ENCODE measurements around the gene PRPF8. TPM values are rescaled to one million over a fixed set of nuclear protein-coding genes. Genes with fewer than 3 reads are reported as not detected.
A peak's percentile ranks its signal among the peaks of the same experiment; 100 is the strongest.

Gene PRPF8
- polyA plus RNA-seq, 3 donors from 2014 or later, result 57.0 to 198 (median 84.1) TPM

DNA sequence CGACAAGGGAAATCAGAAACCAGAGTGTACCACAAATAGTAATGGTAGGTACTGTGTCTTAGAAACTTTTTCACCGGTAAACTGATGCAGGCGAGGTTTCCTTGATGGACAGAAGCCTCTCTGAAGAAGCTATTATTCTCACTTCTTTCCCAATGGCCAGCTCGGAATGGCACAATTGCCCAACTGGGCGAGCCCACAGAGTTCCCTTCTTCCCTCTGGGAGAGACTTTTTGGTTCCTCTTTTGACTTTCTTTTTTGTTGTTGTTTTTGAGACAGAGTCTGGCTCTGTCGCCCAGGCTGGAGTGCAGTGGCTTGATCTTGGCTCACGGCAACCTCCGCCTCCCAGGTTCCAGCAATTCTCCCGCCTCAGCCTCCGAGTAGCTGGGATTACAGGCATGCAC is 73.0 kb downstream of the PRPF8 start:
- H3K27ac Mint-ChIP-seq, result peak overlapping the region in 4 of 6 donors; percentile 31 to 62 (median 50)
- H3K36me3 Mint-ChIP-seq, result no peaks in the 10 kb centered on the region
- peaks cover 27 to 30% of the 10 kb centered on the region in 2 donors for H3K4me1 Mint-ChIP-seq
- no peaks in the 10 kb centered on the region for H3K9me3 Mint-ChIP-seq
- peaks cover 7 to 23% (median 9%) of the 10 kb centered on the region in 3 donors for H3K27me3 Mint-ChIP-seq (ENCODE audit: low read depth in 3 of 3)
- no peak for DNase-seq
- H3K4me3 Mint-ChIP-seq, result no peak overlapping the region

DNA sequence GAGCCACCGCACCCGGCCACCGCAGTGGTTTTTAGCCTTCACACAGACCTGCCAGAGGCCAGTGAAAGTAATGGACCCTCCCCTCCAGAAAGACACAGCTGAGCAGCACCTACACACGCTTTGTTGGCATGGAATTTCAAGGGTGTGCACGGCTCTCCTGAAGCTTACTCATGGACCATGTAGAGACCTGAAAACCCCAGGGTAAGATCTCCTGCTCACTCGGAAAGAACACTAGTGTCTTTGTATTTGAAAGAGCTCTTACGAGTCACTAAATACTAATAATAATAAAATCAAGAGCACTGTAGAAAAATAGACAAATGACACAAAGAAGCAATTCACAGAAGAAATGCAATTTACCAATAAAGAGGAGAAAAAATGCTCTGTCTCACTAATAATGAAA is 76.0 kb downstream of the PRPF8 start:
- H3K27ac Mint-ChIP-seq, result peak overlapping the region in 4 of 6 donors; percentile 90 to 95 (median 94)
- no peaks in the 10 kb centered on the region for H3K36me3 Mint-ChIP-seq
- no peaks in the 10 kb centered on the region for H3K9me3 Mint-ChIP-seq
- peak overlapping the region in 1 of 5 donors; percentile 49 for H3K4me3 Mint-ChIP-seq
- peaks cover 3 to 15% (median 4%) of the 10 kb centered on the region in 3 donors for H3K27me3 Mint-ChIP-seq (ENCODE audit: low read depth in 3 of 3)
- peaks cover 20 to 22% of the 10 kb centered on the region in 2 donors for H3K4me1 Mint-ChIP-seq
- DNase-seq, result no peak

DNA sequence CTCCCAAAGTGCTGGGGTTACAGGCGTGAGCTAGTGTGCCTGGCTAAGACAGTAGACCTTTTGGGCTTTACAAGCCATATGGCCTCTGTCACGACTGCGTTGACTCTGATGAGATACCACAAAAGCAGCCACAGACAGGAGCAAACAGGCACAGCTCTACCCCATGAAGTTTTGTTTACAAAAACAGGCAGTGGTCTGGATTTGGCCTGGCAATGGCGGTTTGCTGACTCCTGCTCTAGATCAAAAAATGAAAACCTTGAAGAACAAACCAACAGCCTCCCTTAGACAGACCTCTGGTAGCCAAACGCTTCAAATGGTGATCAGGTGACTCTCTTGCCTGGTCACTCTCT is 76.7 kb downstream of the PRPF8 start:
- peak overlapping the region; percentile 47 to 69 (median 54) for H3K4me3 Mint-ChIP-seq
- peaks cover 20 to 22% of the 10 kb centered on the region in 2 donors for H3K4me1 Mint-ChIP-seq
- H3K36me3 Mint-ChIP-seq, result no peaks in the 10 kb centered on the region
- no peaks in the 10 kb centered on the region for H3K9me3 Mint-ChIP-seq
- H3K27ac Mint-ChIP-seq, result peak overlapping the region; percentile 69 to 95 (median 92)
- H3K27me3 Mint-ChIP-seq (ENCODE audit: low read depth in 3 of 3), result peaks cover 3 to 13% (median 4%) of the 10 kb centered on the region in 3 donors
- peak; percentile 40 to 57 (median 44) for DNase-seq

DNA sequence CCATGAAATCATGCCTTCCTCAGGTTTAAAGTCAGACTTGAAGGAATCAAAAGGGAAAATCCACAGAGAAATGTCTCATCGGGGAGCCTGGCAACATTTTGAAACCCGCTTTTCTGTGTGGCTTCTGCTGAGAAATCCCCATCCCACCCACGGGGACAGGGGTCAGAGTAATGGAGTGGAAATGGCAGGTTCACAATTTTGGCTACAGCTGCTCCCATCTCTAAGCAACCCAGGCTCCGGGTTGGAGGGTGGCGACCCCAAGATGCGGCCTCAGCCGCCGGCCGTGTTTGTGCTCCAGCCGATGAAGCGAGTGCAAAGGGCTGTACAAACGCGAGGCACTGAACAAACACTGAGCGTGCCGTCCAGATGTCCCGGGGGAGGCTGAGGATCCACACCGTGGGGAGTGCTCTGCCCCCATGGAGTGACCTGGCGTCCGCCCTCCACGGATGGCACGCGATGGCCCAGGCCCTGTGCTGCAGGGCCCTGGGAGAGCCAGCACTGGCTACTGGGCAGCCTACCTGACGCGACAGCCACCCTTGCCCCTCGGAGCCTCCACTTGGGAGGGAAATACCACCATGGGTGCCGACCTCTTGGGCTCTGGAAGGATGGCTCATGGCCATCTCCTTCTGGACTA is 78.2 kb downstream of the PRPF8 start:
- Mint-ChIP-seq H3K9me3 (no peaks in the 10 kb centered on the region), H3K4me1 (peaks cover 20 to 22% of the 10 kb centered on the region in 2 donors), H3K27me3 (ENCODE audit: low read depth in 3 of 3) (peaks cover 3 to 16% (median 4%) of the 10 kb centered on the region in 3 donors), H3K36me3 (no peaks in the 10 kb centered on the region), H3K27ac (peak overlapping the region in 4 of 6 donors; percentile 90 to 95 (median 94)), H3K4me3 (peak overlapping the region in 1 of 5 donors; percentile 54)
- DNase-seq, result no peak

DNA sequence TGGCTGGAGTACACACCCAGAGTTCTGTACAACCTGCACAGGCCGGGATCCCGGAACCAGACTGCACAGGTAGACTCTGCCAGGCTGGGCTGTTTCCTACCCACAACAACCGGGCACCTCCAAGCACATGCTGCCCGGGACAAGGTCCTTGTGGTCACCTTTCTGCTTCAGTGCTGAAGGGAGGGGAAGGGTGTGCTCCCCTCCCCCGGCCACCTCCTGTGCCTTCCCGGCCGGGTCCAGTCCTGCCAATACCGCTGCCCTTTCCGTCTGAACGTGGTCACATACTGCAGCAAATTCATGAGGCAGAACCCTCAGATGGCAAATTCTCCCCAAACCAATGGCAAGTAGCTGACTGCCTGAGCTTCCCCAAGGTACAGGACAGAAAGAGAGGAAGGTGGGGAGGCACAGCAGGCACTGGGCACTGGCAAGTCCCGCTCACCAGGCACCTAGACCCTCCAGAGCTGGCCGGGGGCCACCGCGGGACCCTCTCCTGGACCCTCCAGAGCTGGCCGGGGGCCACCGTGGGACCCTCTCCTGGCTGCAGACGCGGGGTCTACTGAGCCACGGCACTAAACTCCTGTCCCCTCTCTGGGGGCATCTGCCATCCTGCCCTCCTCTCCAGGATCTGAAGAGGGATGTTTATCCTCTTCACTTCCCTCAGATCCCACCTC is 78.9 kb downstream of the PRPF8 start:
- Mint-ChIP-seq H3K27me3 (ENCODE audit: low read depth in 3 of 3) (peaks cover 3 to 17% (median 4%) of the 10 kb centered on the region in 3 donors), H3K27ac (peak overlapping the region in 4 of 6 donors; percentile 44 to 84 (median 70)), H3K9me3 (no peaks in the 10 kb centered on the region), H3K36me3 (no peaks in the 10 kb centered on the region), H3K4me1 (peaks cover 20 to 22% of the 10 kb centered on the region in 2 donors), H3K4me3 (no peak overlapping the region)
- DNase-seq, result no peak

DNA sequence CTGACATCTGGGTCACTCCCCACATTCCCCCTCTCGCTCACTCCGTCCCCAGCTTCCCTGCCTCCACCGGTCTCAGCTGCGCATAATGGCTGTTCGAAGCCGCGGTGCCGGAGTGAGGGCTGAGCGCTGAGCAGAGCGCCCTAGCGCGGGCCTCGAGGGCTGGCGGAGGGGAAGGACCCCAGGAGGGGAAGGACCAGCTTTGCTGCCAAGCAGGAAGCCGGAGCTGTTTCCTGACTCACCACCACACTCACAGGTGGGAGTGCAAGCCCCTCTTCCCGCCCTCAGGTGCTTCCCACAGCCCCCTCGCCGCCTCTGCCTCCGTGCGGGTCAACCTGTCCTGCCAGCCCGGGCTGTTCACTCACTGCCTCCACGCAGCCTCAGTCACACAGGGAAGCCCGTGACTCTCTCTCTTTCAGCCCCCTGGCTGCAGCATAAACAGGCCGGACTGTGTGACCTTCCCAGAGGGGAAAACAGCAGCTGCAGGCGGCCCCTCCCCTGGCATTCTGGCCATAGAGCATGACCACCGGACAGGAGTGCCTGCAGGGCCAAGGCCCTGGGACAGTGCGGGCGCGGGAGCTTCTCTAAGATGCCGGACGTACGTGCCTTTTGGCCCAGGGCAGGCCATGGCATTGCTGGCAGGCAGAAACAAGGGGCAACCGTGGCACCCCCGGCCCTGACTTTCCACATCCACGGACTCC is 79.7 kb downstream of the PRPF8 start:
- Mint-ChIP-seq H3K27ac (peak overlapping the region in 2 of 6 donors; percentile 14 to 73), H3K4me1 (peaks cover 20 to 22% of the 10 kb centered on the region in 2 donors), H3K27me3 (ENCODE audit: low read depth in 3 of 3) (peaks cover 3 to 17% (median 4%) of the 10 kb centered on the region in 3 donors), H3K36me3 (no peaks in the 10 kb centered on the region), H3K4me3 (no peak overlapping the region), H3K9me3 (no peaks in the 10 kb centered on the region)
- DNase-seq, result no peak

DNA sequence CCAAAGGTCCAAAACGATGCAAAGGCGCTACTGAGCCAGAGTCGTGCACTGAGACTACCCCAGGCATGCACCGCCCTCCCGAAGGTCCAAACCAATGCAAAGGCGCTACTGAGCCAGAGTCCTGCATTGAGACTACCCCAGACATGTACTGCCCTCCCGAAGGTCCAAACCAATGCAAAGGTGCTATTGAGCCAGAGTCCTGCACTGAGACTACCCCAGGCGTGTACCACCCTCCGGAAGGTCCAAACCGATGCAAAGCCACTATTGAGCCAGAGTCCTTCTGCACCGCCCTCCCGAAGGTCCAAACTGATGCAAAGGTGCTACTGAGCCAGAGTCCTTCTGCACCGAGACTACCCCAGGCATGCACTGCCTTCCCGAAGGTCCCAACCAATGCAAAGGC is 83.1 kb downstream of the PRPF8 start:
- no peak for DNase-seq
- Mint-ChIP-seq H3K27me3 (ENCODE audit: low read depth in 3 of 3) (peaks cover 0 to 4% (median 2%) of the 10 kb centered on the region in 3 donors), H3K9me3 (no peaks in the 10 kb centered on the region), H3K27ac (no peak overlapping the region), H3K4me3 (no peak overlapping the region), H3K36me3 (no peaks in the 10 kb centered on the region), H3K4me1 (no peaks in the 10 kb centered on the region)

Other genes starting within 250 kb of the PRPF8 start
- 10 to 100 TPM; 10.9 to 20.6 (median 11.1) TPM for gene CRK, start 228.6 kb downstream of the PRPF8 start, polyA plus RNA-seq
- gene MYO1C, start 192.2 kb downstream of the PRPF8 start, polyA plus RNA-seq, result under 1 TPM in 2 of 3 donors, not detected in 1; 0.63 to 0.86 TPM
- gene INPP5K, start 168.3 kb downstream of the PRPF8 start, polyA plus RNA-seq, result 100 to 1,000 TPM; 113 to 161 (median 120) TPM
- 10 to 100 TPM; 33.6 to 41.5 (median 37.6) TPM for gene PITPNA, start 122.1 kb downstream of the PRPF8 start, polyA plus RNA-seq
- gene SLC43A2, start 56.0 kb downstream of the PRPF8 start, polyA plus RNA-seq, result 1 to 10 TPM; 3.6 to 8.3 (median 4.5) TPM
- under 1 TPM; 0.12 to 0.95 (median 0.64) TPM for gene SCARF1, start 39.1 kb downstream of the PRPF8 start, polyA plus RNA-seq
- gene RILP, start 35.0 kb downstream of the PRPF8 start, polyA plus RNA-seq, result 10 to 100 TPM in 1 of 3 donors, 1 to 10 TPM in 2; 5.0 to 12.7 (median 9.2) TPM
- under 1 TPM in 1 of 3 donors, not detected in 2; 0.04 TPM for gene TLCD2, start 25.5 kb upstream of the PRPF8 start, polyA plus RNA-seq
- 10 to 100 TPM in 1 of 3 donors, 1 to 10 TPM in 2; 5.8 to 27.2 (median 6.4) TPM for gene WDR81, start 39.8 kb upstream of the PRPF8 start, polyA plus RNA-seq
- gene SERPINF2, start 58.0 kb upstream of the PRPF8 start, polyA plus RNA-seq, result under 1 TPM in 1 of 3 donors, not detected in 2; 0.76 TPM
- gene SERPINF1, start 77.2 kb upstream of the PRPF8 start, polyA plus RNA-seq, result 1 to 10 TPM; 2.1 to 9.6 (median 3.3) TPM
- 10 to 100 TPM in 1 of 3 donors, 1 to 10 TPM in 2; 7.8 to 17.5 (median 8.2) TPM for gene SMYD4, start 145.0 kb upstream of the PRPF8 start, polyA plus RNA-seq
- gene RPA1, start 145.1 kb upstream of the PRPF8 start, polyA plus RNA-seq, result 100 to 1,000 TPM in 1 of 3 donors, 10 to 100 TPM in 2; 82.6 to 102 (median 89.4) TPM

Data from immature natural killer cell (primary cell).